ENCODE measurements around the gene PPP2R2C. TPM values are rescaled to one million over a fixed set of nuclear protein-coding genes. Genes with fewer than 3 reads are reported as not detected.

PPP2R2C gene
- total and polyA plus RNA-seq, 10 of the 15 experiments (the other 5 are each of a cell fraction or from before 2014, with no cell fraction given) = 0.13 to 0.15 TPM; not detected in 8

- TF ChIP-seq, protein P1, sequence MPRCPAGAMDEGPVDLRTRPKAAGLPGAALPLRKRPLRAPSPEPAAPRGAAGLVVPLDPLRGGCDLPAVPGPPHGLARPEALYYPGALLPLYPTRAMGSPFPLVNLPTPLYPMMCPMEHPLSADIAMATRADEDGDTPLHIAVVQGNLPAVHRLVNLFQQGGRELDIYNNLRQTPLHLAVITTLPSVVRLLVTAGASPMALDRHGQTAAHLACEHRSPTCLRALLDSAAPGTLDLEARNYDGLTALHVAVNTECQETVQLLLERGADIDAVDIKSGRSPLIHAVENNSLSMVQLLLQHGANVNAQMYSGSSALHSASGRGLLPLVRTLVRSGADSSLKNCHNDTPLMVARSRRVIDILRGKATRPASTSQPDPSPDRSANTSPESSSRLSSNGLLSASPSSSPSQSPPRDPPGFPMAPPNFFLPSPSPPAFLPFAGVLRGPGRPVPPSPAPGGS (IDR thresholded peaks at IDR 0.05; ENCODE audit: borderline replicate concordance, insufficient read depth, low read depth, low read length, poor library complexity, severe bottlenecking) = no peak
- TF ChIP-seq MXI1 (IDR thresholded peaks at IDR 0.05; ENCODE audit: low read depth, low read length) (no peak), SMAD5 (IDR thresholded peaks at IDR 0.05; ENCODE audit: low read depth) (no peak), GABPA (IDR thresholded peaks at IDR 0.05; ENCODE audit: low read depth) (no peak), RBBP5 (conservative IDR thresholded peaks at IDR 0.05) (no peak), RCOR1 (conservative IDR thresholded peaks at IDR 0.05; ENCODE audit: low read depth, low read length) (no peak), FOXM1 (IDR thresholded peaks at IDR 0.05; ENCODE audit: low read depth, low read length) (no peak), ETV6 (conservative IDR thresholded peaks at IDR 0.05 in 1 of 2, IDR thresholded peaks at IDR 0.05 in 1 of 2; ENCODE audit: borderline replicate concordance in 1 of 2, low read depth in 1 of 2) (no peak), SMAD1 (IDR thresholded peaks at IDR 0.05; ENCODE audit: low read depth, partially characterized antibody) (no peak)
- TF ChIP-seq, protein P2, sequence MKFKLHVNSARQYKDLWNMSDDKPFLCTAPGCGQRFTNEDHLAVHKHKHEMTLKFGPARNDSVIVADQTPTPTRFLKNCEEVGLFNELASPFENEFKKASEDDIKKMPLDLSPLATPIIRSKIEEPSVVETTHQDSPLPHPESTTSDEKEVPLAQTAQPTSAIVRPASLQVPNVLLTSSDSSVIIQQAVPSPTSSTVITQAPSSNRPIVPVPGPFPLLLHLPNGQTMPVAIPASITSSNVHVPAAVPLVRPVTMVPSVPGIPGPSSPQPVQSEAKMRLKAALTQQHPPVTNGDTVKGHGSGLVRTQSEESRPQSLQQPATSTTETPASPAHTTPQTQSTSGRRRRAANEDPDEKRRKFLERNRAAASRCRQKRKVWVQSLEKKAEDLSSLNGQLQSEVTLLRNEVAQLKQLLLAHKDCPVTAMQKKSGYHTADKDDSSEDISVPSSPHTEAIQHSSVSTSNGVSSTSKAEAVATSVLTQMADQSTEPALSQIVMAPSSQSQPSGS (IDR thresholded peaks at IDR 0.05; ENCODE audit: low read length) = no peak
Observed at GRCh38 chr4:6324999-6325787, 147.2 kb downstream of the PPP2R2C start (continued).

All from GM12878 (cell line).